IMR-90 (cell line): ENCODE data around the gene TMEM245. TPM values are rescaled to one million over a fixed set of nuclear protein-coding genes. Genes with fewer than 3 reads are reported as not detected.

Experiments used
- ATAC-seq: fragments of 200-7000 bp; cut with Tn5 transposase; 2 replicates; pipeline ENCODE4 v1.9.1; 2020; ENCODE audit warnings: low read depth, mild to moderate bottlenecking, moderate library complexity
- BruUV-seq: library from RNA; stranded (reverse); fragments of 400-500 nt; replicated peaks from 2 replicates; lab custom pipeline; 2021; lab: Mats Ljungman, UMichigan
- CTCF ChIA-PET: fragments of 300-600 bp; formaldehyde crosslinking; extraction: SDS; loops from one replicate; lab custom pipeline; 2021; ENCODE audit warnings: antibody characterized with exemption; lab: Yijun Ruan, JAX
- POLR2A ChIA-PET: fragments of 300-600 bp; sonication (Branson Sonifier 250); formaldehyde crosslinking; loops from one replicate; lab custom pipeline; 2022; ENCODE audit warnings: antibody characterized with exemption; ENCODE audit not compliant: unreplicated experiment; lab: Charles Lee
- DNase-seq: peaks from one replicate; pipeline ENCODE4 v3.0.0; 2013
- H2AFZ ChIP-seq: replicated peaks from 2 replicates; pipeline ENCODE3; 2013; ENCODE audit warnings: low read length, mild to moderate bottlenecking; ENCODE audit not compliant: poor library complexity
- H2AK5ac ChIP-seq: 2 replicates; pipeline ENCODE4 v1.6.1; 2013; ENCODE audit warnings: low read depth, low read length, inconsistent platforms
- H2AK9ac ChIP-seq: replicated peaks from 2 replicates; pipeline ENCODE3; 2013; ENCODE audit warnings: mild to moderate bottlenecking, low read depth, low read length, moderate library complexity; ENCODE audit not compliant: poor library complexity
- H2BK120ac ChIP-seq: 2 replicates; pipeline ENCODE4 v1.6.1; 2013; ENCODE audit warnings: low read depth, low read length, inconsistent platforms
- H2BK15ac ChIP-seq: 3 replicates; pipeline ENCODE4 v1.6.1; 2013; ENCODE audit warnings: low read depth, low read length, inconsistent platforms
- H2BK20ac ChIP-seq: 2 replicates; pipeline ENCODE4 v1.6.1; 2013; ENCODE audit warnings: low read depth, mild to moderate bottlenecking, inconsistent platforms, low read length, moderate library complexity
- H2BK5ac ChIP-seq: 2 replicates; pipeline ENCODE4 v1.6.1; 2013; ENCODE audit warnings: mild to moderate bottlenecking, low read depth, low read length, inconsistent platforms; ENCODE audit not compliant: poor library complexity, severe bottlenecking
- H3K14ac ChIP-seq: replicated peaks from 2 replicates; pipeline ENCODE4 v1.6.1; 2013; ENCODE audit warnings: low read depth, low read length, inconsistent platforms
- H3K18ac ChIP-seq: 2 replicates; pipeline ENCODE4 v1.6.1; 2013; ENCODE audit warnings: low read depth, low read length, control low read depth
- H3K23ac ChIP-seq: 2 replicates; pipeline ENCODE4 v1.6.1; 2013; ENCODE audit warnings: low read depth, low read length, inconsistent platforms
- H3K27ac ChIP-seq: 2 replicates; pipeline ENCODE4 v1.5.1; 2013; ENCODE audit warnings: mild to moderate bottlenecking, control low read depth, low read length; ENCODE audit not compliant: insufficient read depth
- H3K27me3 ChIP-seq: 2 replicates; pipeline ENCODE4 v1.6.1; 2013; ENCODE audit warnings: low read length; ENCODE audit not compliant: control insufficient read depth, insufficient read depth
- H3K36me3 ChIP-seq: 2 replicates; pipeline ENCODE4 v1.6.1; 2013; ENCODE audit warnings: low read length, mixed read lengths; ENCODE audit not compliant: control insufficient read depth, insufficient read depth
- H3K4ac ChIP-seq: 2 replicates; pipeline ENCODE4 v1.6.1; 2013; ENCODE audit warnings: low read depth, low read length, inconsistent platforms
- H3K4me1 ChIP-seq: 2 replicates; pipeline ENCODE4 v1.6.1; 2013; ENCODE audit warnings: low read length, mixed read lengths; ENCODE audit not compliant: control insufficient read depth, insufficient read depth
- H3K4me2 ChIP-seq: 2 replicates; pipeline ENCODE4 v1.6.1; 2013; ENCODE audit warnings: low read depth, mild to moderate bottlenecking, control low read depth, low read length, moderate library complexity
- H3K4me3 ChIP-seq: 2 replicates; pipeline ENCODE4 v1.5.1; 2013; ENCODE audit warnings: low read depth, mild to moderate bottlenecking, control low read depth, low read length, moderate library complexity; ENCODE audit not compliant: insufficient read depth
- H3K56ac ChIP-seq: 2 replicates; pipeline ENCODE4 v1.6.1; 2013; ENCODE audit warnings: low read length, inconsistent platforms; ENCODE audit not compliant: insufficient read depth; ENCODE audit errors: extremely low read depth
- H3K79me1 ChIP-seq, 2 experiments: 2 replicates each; pipeline ENCODE4 v1.6.1; 2013; ENCODE audit warnings: low read length in 2 of 2, inconsistent platforms in 1 of 2, low read depth in 1 of 2
- H3K9ac ChIP-seq: 2 replicates; pipeline ENCODE4 v1.6.1; 2013; ENCODE audit warnings: low read depth, low read length, control low read depth
- H3K9me1 ChIP-seq: 2 replicates; pipeline ENCODE4 v1.6.1; 2013; ENCODE audit warnings: low read length, inconsistent platforms; ENCODE audit not compliant: insufficient read depth
- H3K9me3 ChIP-seq: 2 replicates; pipeline ENCODE4 v1.6.1; 2013; ENCODE audit warnings: low read length; ENCODE audit not compliant: control insufficient read depth, insufficient read depth
- H4K20me1 ChIP-seq: 2 replicates; pipeline ENCODE4 v1.6.1; 2013; ENCODE audit warnings: low read length, inconsistent platforms; ENCODE audit not compliant: insufficient read depth
- H4K5ac ChIP-seq: 2 replicates; pipeline ENCODE4 v1.6.1; 2013; ENCODE audit warnings: mild to moderate bottlenecking, low read depth, low read length, control low read depth
- H4K8ac ChIP-seq, 2 experiments: 2 replicates each; pipeline ENCODE4 v1.6.1; 2013; ENCODE audit warnings: low read depth in 2 of 2, low read length in 2 of 2, control low read depth in 1 of 2, inconsistent platforms in 1 of 2
- H4K91ac ChIP-seq: 2 replicates; pipeline ENCODE4 v1.6.1; 2013; ENCODE audit warnings: low read depth, low read length, inconsistent platforms; ENCODE audit not compliant: insufficient read depth
- BHLHE40 ChIP-seq: fragments of 150-350 bp; IDR thresholded peaks from 2 replicates; pipeline ENCODE4 v1.6.1; 2016; ENCODE audit warnings: mild to moderate bottlenecking, low read depth, low read length
- CTCF ChIP-seq: conservative IDR thresholded peaks from 2 replicates; pipeline ENCODE4 v1.5.1; 2012; ENCODE audit warnings: mild to moderate bottlenecking, low read depth, low read length, improper control_type of control experiment
- SMC3 ChIP-seq: fragments of 150-350 bp; IDR thresholded peaks from 2 replicates; pipeline ENCODE4 v1.6.1; 2016; ENCODE audit warnings: low read depth, mild to moderate bottlenecking, antibody characterized with exemption, low read length, moderate library complexity
- WGBS, 2 experiments: methylation state at CpG; one replicate each; pipeline versions ENCODE4 v1.1.5 to v1.1.7; 2013; ENCODE audit warnings: missing lambda C conversion rate in 2 of 2; ENCODE audit not compliant: insufficient read length in 1 of 2; ENCODE audit errors: extremely low coverage in 2 of 2; 5-methylcytosine and 5-hydroxymethylcytosine counted together
- dilution Hi-C: fragments of 300-500 bp; cut with HindIII; formaldehyde crosslinking; loops from one replicate; pipeline ENCODE4 v1.14.3; 2018; ENCODE audit warnings: low sequenced_read_pairs; ENCODE audit not compliant: unreplicated experiment
- in situ Hi-C: fragments of 300-500 bp; cut with MboI; formaldehyde crosslinking; loops from 3 replicates; pipeline ENCODE4 v1.14.3; 2019; ENCODE audit warnings: low sequenced_read_pairs, inconsistent platforms, mixed read lengths
- intact Hi-C: fragments of 100-400 bp; cut with micrococcal nuclease; formaldehyde crosslinking; loops from 2 replicates; pipeline ENCODE4 v1.10.0; 2022
- polyA plus RNA-seq, 3 experiments: library from polyadenylated mRNA; depleted of rRNA; stranded (reverse); fragments of >200 nt; gene quantifications; 2 replicates each; pipeline ENCODE4 v1.2.3, GENCODE V29; 2012; ENCODE audit warnings: low replicate concordance in 1 of 3
- total RNA-seq: library from RNA; depleted of rRNA; stranded (reverse); fragments of >200 nt; gene quantifications from 2 replicates; pipeline ENCODE4 v1.2.3, GENCODE V29; 2012

The TMEM245 gene
- total and polyA plus RNA-seq, 2 of the 4 experiments (the other 2 are of a cell fraction) = 24.8 to 57.9 TPM

- Histone ChIP-seq H2AFZ (no peak overlapping the region), H2BK5ac (no peak overlapping the region), H2BK120ac (no peak overlapping the region), H3K56ac (no peak overlapping the region), H4K91ac (no peak overlapping the region), H3K27ac (no peak overlapping the region), H3K27me3 (no peaks in the 10 kb centered on the region), H3K4ac (no peak overlapping the region), H3K9ac (no peak overlapping the region), H3K23ac (no peak overlapping the region), H3K18ac (no peak overlapping the region), H2AK9ac (no peak overlapping the region), H3K14ac (no peak overlapping the region), H3K9me1 (peaks cover 4% of the 10 kb centered on the region; the same call in 1 of the 2 replicates), H4K5ac (no peak overlapping the region), H3K4me3 (no peak overlapping the region), H4K8ac (no peak overlapping the region), H3K9me3 (no peaks in the 10 kb centered on the region), H2AK5ac (no peak overlapping the region), H4K20me1 (peaks cover 28% of the 10 kb centered on the region), H3K79me1 (peaks cover 0 to 35% of the 10 kb centered on the region in 2 experiments; a peak in 2 of 4 replicates), H3K4me1 (peaks cover 9% of the 10 kb centered on the region), H3K36me3 (no peaks in the 10 kb centered on the region), H2BK20ac (no peak overlapping the region), H2BK15ac (no peak overlapping the region), H3K4me2 (no peak overlapping the region)
- 38% methylated on average over 1 of the region's 3 CpGs; no CpG with 5 or more reads in 1 of the 2 experiments for WGBS, 2 experiments
- in situ Hi-C loops = no loop called here
- no TSS peak for BruUV-seq
- intact Hi-C loops = loop anchor here (10.0 kb wide), 2 partner anchors 142 to 212 kb away; partner anchors contain the start of gene EPB41L4B
- no peak for DNase-seq
- TF ChIP-seq BHLHE40 (no peak), CTCF (no peak), SMC3 (no peak)
- ChIA-PET CTCF (no interaction called here), POLR2A (no interaction called here)
- ATAC-seq = no peak
- dilution Hi-C loops = no loop called here
These were observed 6.5 kb downstream of the TMEM245 start for GRCh38 chr9:109113254-109113653.
